Caco-2 (cell line): Measurements from ENCODE around the gene NDUFS2. TPM values are rescaled to one million over a fixed set of nuclear protein-coding genes. Genes with fewer than 3 reads are reported as not detected.

ENCODE experiments used
- BruUV-seq: library from RNA; stranded (reverse); fragments of 400-500 nt; replicated peaks from 2 replicates; lab custom pipeline; 2021; lab: Mats Ljungman, UMichigan
- CTCF ChIA-PET: fragments of 300-600 bp; sonication (Branson Sonifier 250); formaldehyde crosslinking; loops from one replicate; lab custom pipeline; 2022; ENCODE audit warnings: antibody characterized with exemption; lab: Charles Lee
- POLR2A ChIA-PET: fragments of 300-600 bp; sonication (Branson Sonifier 250); formaldehyde crosslinking; loops from one replicate; lab custom pipeline; 2022; ENCODE audit warnings: antibody characterized with exemption; lab: Charles Lee
- DNase-seq, 2 experiments: peaks; one replicate each; pipeline versions ENCODE4 v3.0.0 to v3.0.0-alpha.2; 2020 to 2022
- H3K27me3 ChIP-seq: replicated peaks from 2 replicates; pipeline ENCODE4 v1.6.0; 2011; ENCODE audit warnings: low read length; ENCODE audit not compliant: control insufficient read depth, insufficient read depth
- H3K36me3 ChIP-seq: 2 replicates; pipeline ENCODE4 v1.5.1; 2011; ENCODE audit warnings: low read length; ENCODE audit not compliant: control insufficient read depth, insufficient read depth
- H3K4me1 ChIP-seq: fragments of 250-450 bp; sonication (Bioruptor Pico); 2 replicates; pipeline ENCODE4 v1.5.1; 2020; ENCODE audit warnings: mild to moderate bottlenecking
- H3K4me3 ChIP-seq: 2 replicates; pipeline ENCODE4 v1.5.1; 2011; ENCODE audit warnings: low read depth, mild to moderate bottlenecking, control low read depth, low read length
- H3K9me3 ChIP-seq: fragments of 250-450 bp; sonication (Bioruptor Pico); 2 replicates; pipeline ENCODE4 v1.5.1; 2020; ENCODE audit warnings: mild to moderate bottlenecking, moderate library complexity
- H3K27ac Mint-ChIP-seq: one replicate; pipeline ENCODE4 v1.8.0; 2022; ENCODE audit warnings: mixed read lengths; ENCODE audit not compliant: unreplicated experiment
- H3K27me3 Mint-ChIP-seq: one replicate; pipeline ENCODE4 v1.8.0; 2022; ENCODE audit warnings: mixed read lengths; ENCODE audit not compliant: insufficient read depth, unreplicated experiment
- H3K36me3 Mint-ChIP-seq: one replicate; pipeline ENCODE4 v1.8.0; 2022; ENCODE audit warnings: mild to moderate bottlenecking, mixed read lengths; ENCODE audit not compliant: insufficient read depth, unreplicated experiment
- H3K4me1 Mint-ChIP-seq: one replicate; pipeline ENCODE4 v1.8.0; 2022; ENCODE audit warnings: low read depth, mixed read lengths; ENCODE audit not compliant: unreplicated experiment
- H3K4me3 Mint-ChIP-seq: one replicate; pipeline ENCODE4 v1.8.0; 2022; ENCODE audit warnings: mild to moderate bottlenecking, moderate library complexity, mixed read lengths; ENCODE audit not compliant: unreplicated experiment
- H3K9me3 Mint-ChIP-seq: one replicate; pipeline ENCODE4 v1.8.0; 2022; ENCODE audit warnings: mixed read lengths; ENCODE audit not compliant: unreplicated experiment
- CTCF ChIP-seq, 2 experiments: fragments of 200-600 bp in 1 of 2; IDR thresholded peaks; 1 replicate in 1 of 2; 2 replicates in 1 of 2; pipeline versions ENCODE4 v1.5.1 to v1.8.0; 2011 to 2022; ENCODE audit warnings: antibody characterized with exemption in 1 of 2, control low read depth in 1 of 2, inconsistent platforms in 1 of 2, low read depth in 1 of 2, low read length in 1 of 2, mild to moderate bottlenecking in 1 of 2, moderate library complexity in 1 of 2; ENCODE audit not compliant: insufficient read depth in 1 of 2, severe bottlenecking in 1 of 2, unreplicated experiment in 1 of 2
- intact Hi-C: fragments of 100-400 bp; cut with micrococcal nuclease; formaldehyde crosslinking; loops from one replicate; pipeline ENCODE4 v1.10.0; 2022; ENCODE audit not compliant: unreplicated experiment
- total RNA-seq: library from RNA; stranded (reverse); gene quantifications from 2 replicates; pipeline ENCODE4 v1.2.3, GENCODE V29; 2022

Gene NDUFS2
- total RNA-seq, 1 experiment from 2014 or later, result 115 TPM

GRCh38 chr1:161218301-161219077 lies 16.3 kb downstream of the NDUFS2 start:
- Mint-ChIP-seq H3K9me3 (peaks cover 19% of the 10 kb centered on the region), H3K27me3 (no peaks in the 10 kb centered on the region), H3K36me3 (peaks cover 61% of the 10 kb centered on the region), H3K4me3 (peak overlapping the region; percentile 55), H3K27ac (peak overlapping the region; percentile 97), H3K4me1 (peaks cover 70% of the 10 kb centered on the region)
- POLR2A ChIA-PET, result interaction anchor here (0.6 to 1.4 kb wide), 3 partner anchors 16 to 171 kb away, joined by 3 to 5 read pairs (median 3); partner anchors contain the start of gene NDUFS2
- Histone ChIP-seq H3K9me3 (peaks cover 8% of the 10 kb centered on the region; the same call in 1 of the 2 replicates), H3K4me3 (peak overlapping the region; percentile 19; the same call in 1 of the 2 replicates), H3K36me3 (peaks cover 6% of the 10 kb centered on the region; the same call in 1 of the 2 replicates), H3K4me1 (peaks cover 79% of the 10 kb centered on the region), H3K27me3 (no peaks in the 10 kb centered on the region)
- TF ChIP-seq CTCF (IDR thresholded peaks at IDR 0.05; ENCODE audit: insufficient read depth in 1 of 2, low read depth in 1 of 2, low read length in 1 of 2, severe bottlenecking in 1 of 2, unreplicated experiment in 1 of 2), result no peak
- no TSS peak for BruUV-seq
- CTCF ChIA-PET, result interaction anchor here (1.2 to 1.8 kb wide), 3 partner anchors 16 to 156 kb away, joined by 4 to 5 read pairs (median 4); partner anchors contain the start of genes NDUFS2 and PPOX
- intact Hi-C loops, result no loop called here
- peak; percentile 75 to 90 for DNase-seq

GRCh38 chr1:161219078-161219892 lies 17.1 kb downstream of the NDUFS2 start:
- Histone ChIP-seq H3K9me3 (peaks cover 8% of the 10 kb centered on the region; the same call in 1 of the 2 replicates), H3K4me3 (no peak overlapping the region), H3K36me3 (peaks cover 3% of the 10 kb centered on the region; the same call in 1 of the 2 replicates), H3K4me1 (peaks cover 84% of the 10 kb centered on the region), H3K27me3 (no peaks in the 10 kb centered on the region)
- DNase-seq, result no peak
- Mint-ChIP-seq H3K27ac (peak overlapping the region; percentile 97), H3K9me3 (peaks cover 24% of the 10 kb centered on the region), H3K36me3 (peaks cover 61% of the 10 kb centered on the region), H3K4me3 (peak overlapping the region; percentile 55), H3K4me1 (peaks cover 72% of the 10 kb centered on the region), H3K27me3 (no peaks in the 10 kb centered on the region)
- intact Hi-C loops, result no loop called here
- ChIA-PET CTCF (interaction anchor here (0.8 to 1.8 kb wide), 4 partner anchors 17 to 155 kb away, joined by 3 to 5 read pairs (median 4); partner anchors contain the start of genes NDUFS2 and PPOX), POLR2A (interaction anchor here (0.6 to 1.4 kb wide), 2 partner anchors 17 to 73 kb away, joined by 3 to 5 read pairs; partner anchors contain the start of gene NDUFS2)
- no peak for TF ChIP-seq CTCF (IDR thresholded peaks at IDR 0.05; ENCODE audit: insufficient read depth in 1 of 2, low read depth in 1 of 2, low read length in 1 of 2, severe bottlenecking in 1 of 2, unreplicated experiment in 1 of 2)
- BruUV-seq, result TSS peak; percentile 22

- H3K4me3 Mint-ChIP-seq, result peak overlapping the region; percentile 55
- ChIA-PET CTCF (interaction anchor here (1.8 kb wide), 1 partner anchor 154 kb away, joined by 4 read pairs; no protein-coding TSS in a partner anchor), POLR2A (no interaction called here)
- Histone ChIP-seq H3K9me3 (peaks cover 8% of the 10 kb centered on the region; the same call in 1 of the 2 replicates), H3K4me3 (no peak overlapping the region), H3K36me3 (peaks cover 3% of the 10 kb centered on the region; the same call in 1 of the 2 replicates), H3K27me3 (no peaks in the 10 kb centered on the region), H3K4me1 (peaks cover 88% of the 10 kb centered on the region)
- H3K27ac Mint-ChIP-seq, result peak overlapping the region; percentile 97
- no peaks in the 10 kb centered on the region for H3K27me3 Mint-ChIP-seq
- intact Hi-C loops, result no loop called here
- no peak for DNase-seq
- peaks cover 24% of the 10 kb centered on the region for H3K9me3 Mint-ChIP-seq
- peaks cover 61% of the 10 kb centered on the region for H3K36me3 Mint-ChIP-seq
- TF ChIP-seq CTCF (IDR thresholded peaks at IDR 0.05; ENCODE audit: insufficient read depth in 1 of 2, low read depth in 1 of 2, low read length in 1 of 2, severe bottlenecking in 1 of 2, unreplicated experiment in 1 of 2), result no peak
- BruUV-seq, result no TSS peak
- peaks cover 71% of the 10 kb centered on the region for H3K4me1 Mint-ChIP-seq
These were observed 17.8 kb downstream of the NDUFS2 start for GRCh38 chr1:161220002-161220401.
